GM19023 (cell line): ENCODE results near the gene IFT20.
"Not testable (repeated sequence)": the region's sequence is repeated elsewhere in the genome, so short reads cannot be mapped to it uniquely, and the experiment has no call there.

Experiments
- ATAC-seq: cut with Tn5 transposase; IDR thresholded peaks from one replicate; pipeline ENCODE4 v1.9.1; 2021; ENCODE audit warnings: mild to moderate bottlenecking, moderate library complexity; ENCODE audit not compliant: unreplicated experiment

IFT20 gene

GRCh38 chr17:28364665-28365363 is 29.5 kb upstream of the IFT20 start, which contains the start of gene SEBOX:
Gene SEBOX, minus strand, starts transcription at chr17:28365199. Its CDS starts 48 bp downstream, at chr17:28365151.
- no peak for ATAC-seq

- ATAC-seq = no peak
Measured at GRCh38 chr17:28363776-28364650, 28.7 kb upstream of the IFT20 start.

- ATAC-seq = no peak
Measured at GRCh38 chr17:28363186-28363585, 27.9 kb upstream of the IFT20 start.

- ATAC-seq = no peak
Measured at GRCh38 chr17:28357901-28358197, 22.6 kb upstream of the IFT20 start.

- ATAC-seq = peak; percentile 95
Measured at GRCh38 chr17:28357061-28357900, 22.0 kb upstream of the IFT20 start, which contains the start of gene POLDIP2. Gene POLDIP2, minus strand, starts transcription at chr17:28357527. Its CDS starts 79 bp downstream, at chr17:28357448.

GRCh38 chr17:28350271-28350670 is 15.0 kb upstream of the IFT20 start:
- no peak for ATAC-seq

GRCh38 chr17:28348979-28349378 is 13.7 kb upstream of the IFT20 start:
- no peak for ATAC-seq

- ATAC-seq = no peak
Measured at GRCh38 chr17:28347261-28347891, 12.1 kb upstream of the IFT20 start.

GRCh38 chr17:28346746-28347246 is 11.5 kb upstream of the IFT20 start:
- no peak for ATAC-seq

- no peak for ATAC-seq
Measured at GRCh38 chr17:28346199-28346580, 10.9 kb upstream of the IFT20 start.

- no peak for ATAC-seq
Measured at GRCh38 chr17:28345419-28346198, 10.3 kb upstream of the IFT20 start.

GRCh38 chr17:28344435-28344901 is 9.2 kb upstream of the IFT20 start:
- ATAC-seq = no peak

GRCh38 chr17:28344011-28344410 is 8.7 kb upstream of the IFT20 start:
- no peak for ATAC-seq

GRCh38 chr17:28343491-28343932 is 8.2 kb upstream of the IFT20 start:
- no peak for ATAC-seq

- no peak for ATAC-seq
Measured at GRCh38 chr17:28342313-28342712, 7.0 kb upstream of the IFT20 start.

GRCh38 chr17:28341516-28341915 is 6.2 kb upstream of the IFT20 start:
- no peak for ATAC-seq

- no peak for ATAC-seq
Measured at GRCh38 chr17:28340374-28340773, 5.1 kb upstream of the IFT20 start.

- ATAC-seq = no peak
Measured at GRCh38 chr17:28339431-28339830, 4.2 kb upstream of the IFT20 start.

GRCh38 chr17:28338769-28339212 is 3.5 kb upstream of the IFT20 start:
- not testable (repeated sequence) for ATAC-seq
